ENCODE data around the gene LARGE1.

- TF ChIP-seq CTCF (IDR thresholded peaks at IDR 0.05 in 8 of 11, conservative IDR thresholded peaks at IDR 0.05 in 3 of 11) (no peak), POLR2A (IDR thresholded peaks at IDR 0.05) (no peak)
Measured at GRCh38 chr22:33781411-33781810, 138.9 kb downstream of the LARGE1 start.
